ENCODE data around the gene HBG1. TPM values are rescaled to one million over a fixed set of nuclear protein-coding genes. Genes with fewer than 3 reads are reported as not detected.

The HBG1 gene
- polyA plus RNA-seq, 3 donors, result not detected

- Mint-ChIP-seq H3K36me3 (no peaks in the 10 kb centered on the region), H3K27me3 (ENCODE audit: low read depth in 3 of 3) (peaks cover 0 to 3% (median 1%) of the 10 kb centered on the region in 3 donors), H3K27ac (no peak overlapping the region), H3K9me3 (peaks cover 0 to 3% (median 0%) of the 10 kb centered on the region in 7 donors), H3K4me1 (peaks cover 4% of the 10 kb centered on the region), H3K4me3 (no peak overlapping the region)
- Histone ChIP-seq H2AFZ (ENCODE audit: insufficient read depth, low read depth, low read length, poor library complexity, severe bottlenecking) (no peak overlapping the region), H3K9ac (ENCODE audit: insufficient read depth, low read length, poor library complexity, severe bottlenecking) (no peak overlapping the region), H3K27ac (ENCODE audit: low read depth in 1 of 2, low read length in 2 of 2) (no peak overlapping the region), H4K20me1 (ENCODE audit: insufficient read depth, low read length) (no peaks in the 10 kb centered on the region), H3K4me1 (ENCODE audit: control insufficient read depth in 1 of 2, insufficient read depth in 2 of 2, low read length in 2 of 2) (peaks cover 0 to 4% of the 10 kb centered on the region in 2 donors), H3K4me3 (replicated peaks in 1 of 3; ENCODE audit: low read depth in 2 of 3, low read length in 3 of 3) (no peak overlapping the region), H3K4me2 (replicated peaks; ENCODE audit: extremely low read depth, low read length, poor library complexity, severe bottlenecking) (no peak overlapping the region), H3K79me2 (ENCODE audit: insufficient read depth, low read length) (no peaks in the 10 kb centered on the region), H3K36me3 (replicated peaks in 1 of 2; ENCODE audit: control insufficient read depth in 1 of 2, insufficient read depth in 2 of 2, low read length in 2 of 2) (no peaks in the 10 kb centered on the region), H3K9me3 (replicated peaks in 1 of 2; ENCODE audit: control insufficient read depth in 1 of 2, insufficient read depth in 1 of 2, low read length in 2 of 2) (no peaks in the 10 kb centered on the region), H3K27me3 (ENCODE audit: control insufficient read depth in 2 of 2, insufficient read depth in 2 of 2, low read length in 2 of 2) (no peaks in the 10 kb centered on the region)
- WGBS (ENCODE audit: insufficient coverage), result 80% methylated on average over 1 of the region's 1 CpG
- intact Hi-C loops (cut with micrococcal nuclease), result no loop called here
- DNase-seq, result no peak
- no peak for TF ChIP-seq CTCF (IDR thresholded peaks at IDR 0.05)
Observed at GRCh38 chr11:5283882-5284281, 34.2 kb upstream of the HBG1 start.

- Mint-ChIP-seq H3K9me3 (peaks cover 0 to 3% (median 0%) of the 10 kb centered on the region in 7 donors), H3K27me3 (ENCODE audit: low read depth in 3 of 3) (peaks cover 0 to 3% (median 1%) of the 10 kb centered on the region in 3 donors), H3K4me1 (peaks cover 4% of the 10 kb centered on the region), H3K27ac (no peak overlapping the region), H3K36me3 (no peaks in the 10 kb centered on the region), H3K4me3 (no peak overlapping the region)
- H3K79me2 ChIP-seq (ENCODE audit: insufficient read depth, low read length), result no peaks in the 10 kb centered on the region
- H3K36me3 ChIP-seq (replicated peaks in 1 of 2; ENCODE audit: control insufficient read depth in 1 of 2, insufficient read depth in 2 of 2, low read length in 2 of 2), result no peaks in the 10 kb centered on the region
- DNase-seq, result no peak
- peaks cover 0 to 4% of the 10 kb centered on the region in 2 donors for H3K4me1 ChIP-seq (ENCODE audit: control insufficient read depth in 1 of 2, insufficient read depth in 2 of 2, low read length in 2 of 2)
- no peak overlapping the region for H3K27ac ChIP-seq (ENCODE audit: low read depth in 1 of 2, low read length in 2 of 2)
- H3K9ac ChIP-seq (ENCODE audit: insufficient read depth, low read length, poor library complexity, severe bottlenecking), result no peak overlapping the region
- H3K4me2 ChIP-seq (replicated peaks; ENCODE audit: extremely low read depth, low read length, poor library complexity, severe bottlenecking), result no peak overlapping the region
- H2AFZ ChIP-seq (ENCODE audit: insufficient read depth, low read depth, low read length, poor library complexity, severe bottlenecking), result no peak overlapping the region
- H4K20me1 ChIP-seq (ENCODE audit: insufficient read depth, low read length), result no peaks in the 10 kb centered on the region
- H3K27me3 ChIP-seq (ENCODE audit: control insufficient read depth in 2 of 2, insufficient read depth in 2 of 2, low read length in 2 of 2), result no peaks in the 10 kb centered on the region
- no peak overlapping the region for H3K4me3 ChIP-seq (replicated peaks in 1 of 3; ENCODE audit: low read depth in 2 of 3, low read length in 3 of 3)
- no peaks in the 10 kb centered on the region for H3K9me3 ChIP-seq (replicated peaks in 1 of 2; ENCODE audit: control insufficient read depth in 1 of 2, insufficient read depth in 1 of 2, low read length in 2 of 2)
- WGBS (ENCODE audit: insufficient coverage), result no CpG with 5 or more reads among the region's 3 CpGs
- TF ChIP-seq CTCF (IDR thresholded peaks at IDR 0.05), result no peak
- intact Hi-C loops (cut with micrococcal nuclease), result no loop called here
Observed at GRCh38 chr11:5283086-5283485, 33.4 kb upstream of the HBG1 start.
